B cell (primary cell): Measurements from ENCODE around the gene CRYGB. TPM values are rescaled to one million over a fixed set of nuclear protein-coding genes. Genes with fewer than 3 reads are reported as not detected.

Source experiments
- ATAC-seq: fragments of 200-7000 bp; cut with Tn5 transposase; one replicate; pipeline ENCODE4 v1.10.0; 2021; ENCODE audit warnings: low read depth, mild to moderate bottlenecking, moderate number of reproducible peaks, moderate library complexity
- CTCF ChIA-PET: fragments of 350-600 bp; sonication (Branson Sonifier 250); formaldehyde crosslinking; loops from one replicate; lab custom pipeline; 2021; ENCODE audit warnings: antibody characterized with exemption, inconsistent platforms; lab: Charles Lee
- POLR2A ChIA-PET: fragments of 350-600 bp; sonication (Branson Sonifier 250); formaldehyde crosslinking; loops from one replicate; lab custom pipeline; 2021; ENCODE audit warnings: antibody characterized with exemption; lab: Charles Lee
- DNase-seq: peaks from one replicate; pipeline ENCODE4 v3.0.0; 2013
- H2AFZ ChIP-seq: 2 replicates; pipeline ENCODE4 v1.6.1; 2012; ENCODE audit warnings: mild to moderate bottlenecking, low read depth, low read length; ENCODE audit not compliant: insufficient read depth, poor library complexity, severe bottlenecking
- H3K27ac ChIP-seq, 2 donors: 1 replicate in 1 of 2; 2 replicates in 1 of 2; pipeline ENCODE4 v1.5.1; 2012 to 2013; ENCODE audit warnings: low read length in 2 of 2, mild to moderate bottlenecking in 2 of 2, moderate library complexity in 1 of 2
- H3K27me3 ChIP-seq, 4 experiments: fragments of 200-600 bp in 1 of 4; sonication (generic) in 1 of 4; replicated peaks in 1 of 4; 1 replicate in 2 of 4; 2 replicates in 2 of 4; pipeline versions ENCODE4 v1.6.1 to v1.7.0; 2013 to 2016; ENCODE audit warnings: low read length in 3 of 4, mild to moderate bottlenecking in 2 of 4, mixed read lengths in 1 of 4, moderate library complexity in 1 of 4; ENCODE audit not compliant: insufficient read depth in 4 of 4, control insufficient read depth in 3 of 4; ENCODE audit errors: control extremely low read depth in 1 of 4
- H3K36me3 ChIP-seq, 2 experiments: replicated peaks in 1 of 2; 1 replicate in 1 of 2; 2 replicates in 1 of 2; pipeline versions ENCODE4 v1.6.1 to v1.7.1; 2013; ENCODE audit warnings: low read length in 1 of 2; ENCODE audit not compliant: insufficient read depth in 2 of 2, control insufficient read depth in 1 of 2; ENCODE audit errors: control extremely low read depth in 1 of 2, extremely low read depth in 1 of 2
- H3K4me1 ChIP-seq, 2 donors: fragments of 200-600 bp in 1 of 2; sonication (generic) in 1 of 2; 1 replicate in 1 of 2; 2 replicates in 1 of 2; pipeline versions ENCODE4 v1.5.1 to v1.6.1; 2013 to 2017; ENCODE audit warnings: low read length in 2 of 2; ENCODE audit not compliant: control insufficient read depth in 2 of 2, insufficient read depth in 2 of 2
- H3K4me2 ChIP-seq: replicated peaks from 2 replicates; pipeline ENCODE3; 2012; ENCODE audit warnings: mild to moderate bottlenecking, low read depth, low read length; ENCODE audit not compliant: poor library complexity, severe bottlenecking
- H3K4me3 ChIP-seq, 5 experiments: fragments of 200-600 bp in 1 of 5; sonication (generic) in 1 of 5; 1 replicate in 3 of 5; 2 replicates in 2 of 5; pipeline versions ENCODE4 v1.5.1 to v1.7.0; 2011 to 2016; ENCODE audit warnings: low read length in 4 of 5, mild to moderate bottlenecking in 4 of 5, low read depth in 2 of 5, control low read depth in 1 of 5, moderate library complexity in 1 of 5; ENCODE audit not compliant: insufficient read depth in 1 of 5; ENCODE audit errors: control extremely low read depth in 1 of 5, extremely low read depth in 1 of 5
- H3K79me2 ChIP-seq: fragments of 200-600 bp; sonication (generic); one replicate; pipeline ENCODE4 v1.6.0; 2016; ENCODE audit warnings: low read length; ENCODE audit not compliant: control insufficient read depth, insufficient read depth
- H3K9ac ChIP-seq: fragments of 200-600 bp; sonication (generic); 2 replicates; pipeline ENCODE4 v1.6.1; 2017; ENCODE audit warnings: mild to moderate bottlenecking, low read length, moderate library complexity
- H3K9me3 ChIP-seq, 3 donors: one replicate each; pipeline versions ENCODE4 v1.6.1 to v1.7.1; 2013; ENCODE audit warnings: low read length in 2 of 3; ENCODE audit not compliant: control insufficient read depth in 2 of 3, insufficient read depth in 1 of 3; ENCODE audit errors: control extremely low read depth in 1 of 3
- H4K20me1 ChIP-seq: 2 replicates; pipeline ENCODE4 v1.6.0; 2012; ENCODE audit warnings: mild to moderate bottlenecking, low read length; ENCODE audit not compliant: insufficient read depth, control insufficient read depth, poor library complexity, severe bottlenecking
- H3K27ac Mint-ChIP-seq: one replicate; pipeline ENCODE4 v1.8.0; 2021; ENCODE audit warnings: mixed read lengths
- H3K27me3 Mint-ChIP-seq: one replicate; pipeline ENCODE4 v1.8.0; 2021; ENCODE audit warnings: mixed read lengths
- H3K4me1 Mint-ChIP-seq: one replicate; pipeline ENCODE4 v1.8.0; 2021; ENCODE audit warnings: mixed read lengths
- H3K4me3 Mint-ChIP-seq: one replicate; pipeline ENCODE4 v1.8.0; 2021; ENCODE audit warnings: mixed read lengths
- H3K9me3 Mint-ChIP-seq: one replicate; pipeline ENCODE4 v1.8.0; 2022; ENCODE audit warnings: mixed read lengths; ENCODE audit not compliant: insufficient read depth
- EZH2 ChIP-seq: IDR thresholded peaks from 2 replicates; pipeline ENCODE4 v1.6.1; 2012; ENCODE audit warnings: borderline replicate concordance, low read depth, mild to moderate bottlenecking, moderate library complexity, low read length; ENCODE audit not compliant: insufficient read depth, poor library complexity, severe bottlenecking
- WGBS: methylation state at CpG from one replicate; pipeline ENCODE4 v1.1.5; 2013; ENCODE audit warnings: missing lambda C conversion rate; ENCODE audit not compliant: insufficient coverage; 5-methylcytosine and 5-hydroxymethylcytosine counted together
- intact Hi-C: fragments of 100-400 bp; cut with micrococcal nuclease; formaldehyde crosslinking; loops from one replicate; pipeline ENCODE4 v1.10.0; 2022
- polyA plus RNA-seq: library from polyadenylated mRNA; depleted of rRNA; stranded (reverse); fragments of >200 nt; gene quantifications from 2 replicates; pipeline ENCODE4 v1.2.3, GENCODE V29; 2012
- total RNA-seq, 2 donors: library from RNA; stranded (reverse); fragments of 120-200 nt in 1 of 2; gene quantifications; 1 replicate in 1 of 2; 2 replicates in 1 of 2; pipeline versions ENCODE4 v1.2.3 to v1.2.4, GENCODE V29; 2013 to 2022
- TF ChIP-seq, protein P1 (sequence below): fragments of 200-600 bp; IDR thresholded peaks from one replicate; pipeline ENCODE4 v1.8.0; 2022; ENCODE audit warnings: antibody characterized with exemption, mild to moderate bottlenecking

Gene CRYGB
- total and polyA plus RNA-seq, 2 donors (not counting 1 experiment from before 2014, with no cell fraction given): not detected

DNA sequence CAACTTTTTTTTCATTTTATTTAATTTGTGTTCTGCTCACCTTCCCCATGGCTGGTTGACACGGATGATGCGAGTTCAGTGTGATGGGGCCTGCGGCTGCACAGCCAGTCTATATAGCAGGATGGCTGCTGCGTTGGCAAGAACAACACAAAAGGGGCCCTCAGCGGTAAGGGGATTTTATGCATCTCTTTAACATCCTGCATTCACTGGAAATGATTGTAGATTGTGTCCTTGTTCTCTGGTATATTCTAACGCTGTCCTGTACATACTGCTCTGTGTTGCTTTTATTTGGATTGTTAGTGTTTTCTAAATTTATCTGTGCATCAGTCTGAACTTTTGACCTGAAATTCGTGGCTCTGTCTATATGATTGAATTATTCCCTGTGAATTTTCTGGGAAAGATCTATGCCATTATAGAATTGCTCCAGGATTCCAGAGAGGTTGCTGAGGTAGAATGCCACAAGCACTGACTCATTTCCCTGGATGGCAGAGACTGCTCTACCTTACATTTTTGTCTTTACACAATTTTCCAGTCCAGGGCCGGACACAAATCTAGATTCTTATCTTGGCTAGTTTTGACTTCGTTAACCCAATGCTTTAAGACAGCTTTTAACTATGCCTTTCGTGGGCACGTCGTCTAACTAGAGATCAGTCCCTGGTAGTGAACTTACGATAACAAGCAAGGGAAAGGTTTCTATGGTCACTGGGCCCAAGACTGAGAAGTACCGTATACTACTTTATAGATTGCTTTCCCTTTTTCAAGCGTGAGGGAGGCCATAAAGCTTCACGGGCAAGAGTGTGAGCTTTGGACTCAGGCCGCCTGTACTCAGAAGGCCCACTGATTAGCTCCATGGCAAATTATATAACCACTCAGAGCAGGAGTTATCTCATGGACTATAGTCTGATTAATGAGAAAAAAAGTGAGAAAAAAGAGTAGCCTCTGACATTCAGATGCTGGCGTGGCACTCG, 15.9 kb downstream of the CRYGB start, which contains the start of gene CRYGC:
TSS of gene CRYGC (minus strand) at position 85 of the 968 bp plus-strand sequence. CDS start at position 49, 36 bp downstream.
- H3K4me3 ChIP-seq: no peak within 1 kb of the TSS
- POLR2A ChIA-PET: no interaction called here
- no peak within 1 kb of the TSS for H3K4me2 ChIP-seq
- H3K27ac Mint-ChIP-seq: no peak within 1 kb of the TSS
- H3K27ac ChIP-seq: no peak within 1 kb of the TSS
- H3K4me3 Mint-ChIP-seq: no peak within 1 kb of the TSS
- 94% methylated on average over 13 of the region's 19 CpGs for WGBS
- peaks cover 0 to under 1% of the 10 kb centered on the region in 2 donors for H3K4me1 ChIP-seq
- peaks cover 0 to 7% (median 5%) of the 10 kb centered on the region in 4 experiments for H3K27me3 ChIP-seq
- H2AFZ ChIP-seq: no peak within 1 kb of the TSS
- H3K9me3 ChIP-seq: no peaks in the 10 kb centered on the region
- ATAC-seq (no peak), DNase-seq (no peak)
- intact Hi-C loops: no loop called here
- no peaks in the 10 kb centered on the region for H3K79me2 ChIP-seq
- CTCF ChIA-PET: no interaction called here
- H3K9me3 Mint-ChIP-seq: no peaks in the 10 kb centered on the region
- H3K4me1 Mint-ChIP-seq: peaks cover under 1% of the 10 kb centered on the region
- H4K20me1 ChIP-seq: no peaks in the 10 kb centered on the region
- H3K27me3 Mint-ChIP-seq: peaks cover 30% of the 10 kb centered on the region
- no peak within 1 kb of the TSS for H3K9ac ChIP-seq
- TF ChIP-seq, protein P1, sequence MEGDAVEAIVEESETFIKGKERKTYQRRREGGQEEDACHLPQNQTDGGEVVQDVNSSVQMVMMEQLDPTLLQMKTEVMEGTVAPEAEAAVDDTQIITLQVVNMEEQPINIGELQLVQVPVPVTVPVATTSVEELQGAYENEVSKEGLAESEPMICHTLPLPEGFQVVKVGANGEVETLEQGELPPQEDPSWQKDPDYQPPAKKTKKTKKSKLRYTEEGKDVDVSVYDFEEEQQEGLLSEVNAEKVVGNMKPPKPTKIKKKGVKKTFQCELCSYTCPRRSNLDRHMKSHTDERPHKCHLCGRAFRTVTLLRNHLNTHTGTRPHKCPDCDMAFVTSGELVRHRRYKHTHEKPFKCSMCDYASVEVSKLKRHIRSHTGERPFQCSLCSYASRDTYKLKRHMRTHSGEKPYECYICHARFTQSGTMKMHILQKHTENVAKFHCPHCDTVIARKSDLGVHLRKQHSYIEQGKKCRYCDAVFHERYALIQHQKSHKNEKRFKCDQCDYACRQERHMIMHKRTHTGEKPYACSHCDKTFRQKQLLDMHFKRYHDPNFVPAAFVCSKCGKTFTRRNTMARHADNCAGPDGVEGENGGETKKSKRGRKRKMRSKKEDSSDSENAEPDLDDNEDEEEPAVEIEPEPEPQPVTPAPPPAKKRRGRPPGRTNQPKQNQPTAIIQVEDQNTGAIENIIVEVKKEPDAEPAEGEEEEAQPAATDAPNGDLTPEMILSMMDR: no peak
- no peak for TF ChIP-seq EZH2
- no peaks in the 10 kb centered on the region for H3K36me3 ChIP-seq

DNA sequence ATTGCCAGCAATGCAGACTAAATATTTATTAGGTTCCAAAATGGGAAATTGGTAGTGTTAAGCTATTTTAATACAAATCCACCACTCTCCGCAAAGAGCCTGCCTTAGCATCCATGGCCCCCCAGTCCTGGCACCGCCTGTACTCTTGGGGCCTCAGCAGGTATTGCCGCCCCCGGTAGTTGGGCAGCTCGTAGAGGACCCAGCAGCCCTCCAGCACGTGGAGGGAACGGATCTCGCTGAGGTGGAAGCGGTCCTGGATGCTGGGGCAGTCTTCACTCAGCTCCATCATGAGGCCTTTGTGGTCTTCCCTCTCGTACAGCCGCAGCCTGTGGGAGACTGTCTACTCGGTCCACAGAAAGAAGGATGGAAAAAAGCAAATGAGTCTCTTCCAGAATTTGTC, 17.8 kb downstream of the CRYGB start:
- CTCF ChIA-PET: no interaction called here
- H3K79me2 ChIP-seq: no peaks in the 10 kb centered on the region
- 90% methylated on average over 11 of the region's 12 CpGs for WGBS
- peaks cover 41% of the 10 kb centered on the region for H3K27me3 Mint-ChIP-seq
- peaks cover 11% of the 10 kb centered on the region for H3K4me1 Mint-ChIP-seq
- H4K20me1 ChIP-seq: no peaks in the 10 kb centered on the region
- no peak overlapping the region for H3K9ac ChIP-seq
- H3K27ac Mint-ChIP-seq: no peak overlapping the region
- H3K4me1 ChIP-seq: peaks cover 0 to 8% of the 10 kb centered on the region in 2 donors
- H2AFZ ChIP-seq: no peak overlapping the region
- H3K27ac ChIP-seq: no peak overlapping the region
- POLR2A ChIA-PET: no interaction called here
- H3K4me3 ChIP-seq: no peak overlapping the region
- DNase-seq (no peak), ATAC-seq (no peak)
- peaks cover 0 to 20% (median 12%) of the 10 kb centered on the region in 4 experiments for H3K27me3 ChIP-seq
- no peaks in the 10 kb centered on the region for H3K9me3 Mint-ChIP-seq
- no peak for TF ChIP-seq EZH2
- TF ChIP-seq, protein P1: no peak
- intact Hi-C loops: no loop called here
- no peaks in the 10 kb centered on the region for H3K36me3 ChIP-seq
- no peak overlapping the region for H3K4me2 ChIP-seq
- H3K4me3 Mint-ChIP-seq: no peak overlapping the region
- H3K9me3 ChIP-seq: no peaks in the 10 kb centered on the region
